OCI-LY3 (cell line): ENCODE measurements around the gene B3GNT7.

Experiments
- H2AFZ ChIP-seq: fragments of 200-600, 300-600 bp; shearing (Covaris generic); 2 replicates; pipeline ENCODE4 v1.6.0; 2014; ENCODE audit warnings: antibody characterized with exemption, low read depth, low read length
- H3K27ac ChIP-seq: fragments of 200-600, 300-600 bp; sonication (generic); 2 replicates; pipeline ENCODE4 v1.5.1; 2014; ENCODE audit warnings: mild to moderate bottlenecking, low read length, moderate library complexity, mixed read lengths
- H3K27me3 ChIP-seq: fragments of 200-600, 300-600 bp; sonication (generic); 2 replicates; pipeline ENCODE4 v1.6.1; 2014; ENCODE audit warnings: low read depth, low read length, mixed read lengths
- H3K36me3 ChIP-seq: fragments of 200-600, 300-600 bp; sonication (generic); replicated peaks from 2 replicates; pipeline ENCODE3; 2014; ENCODE audit warnings: low read depth, low read length, mixed read lengths
- H3K4me1 ChIP-seq: fragments of 300-600, 200-600 bp; sonication (generic); 2 replicates; pipeline ENCODE4 v1.6.1; 2014; ENCODE audit warnings: low read length, mixed read lengths
- H3K4me2 ChIP-seq: fragments of 200-600, 300-600 bp; sonication (generic); 2 replicates; pipeline ENCODE4 v1.6.1; 2014; ENCODE audit warnings: low read length, mixed read lengths
- H3K4me3 ChIP-seq: fragments of 300-600, 200-600 bp; sonication (generic); 2 replicates; pipeline ENCODE4 v1.5.1; 2014; ENCODE audit warnings: antibody characterized with exemption, mild to moderate bottlenecking, low read length, moderate library complexity
- H3K79me2 ChIP-seq: fragments of 300-600, 200-600 bp; shearing (Covaris generic); 2 replicates; pipeline ENCODE4 v1.6.1; 2014; ENCODE audit warnings: mild to moderate bottlenecking, low read length, mixed read lengths
- H3K9ac ChIP-seq: fragments of 300-600, 200-600 bp; shearing (Covaris generic); 2 replicates; pipeline ENCODE4 v1.6.0; 2014; ENCODE audit warnings: mild to moderate bottlenecking, low read length, moderate library complexity
- H3K9me3 ChIP-seq: fragments of 200-600, 300-600 bp; shearing (Covaris generic); 2 replicates; pipeline ENCODE4 v1.6.1; 2014; ENCODE audit warnings: low read length, mixed read lengths; ENCODE audit not compliant: insufficient read depth
- H4K20me1 ChIP-seq: fragments of 200-600, 300-600 bp; sonication (generic); 2 replicates; pipeline ENCODE4 v1.6.1; 2016; ENCODE audit warnings: low read length, mixed read lengths; ENCODE audit not compliant: insufficient read depth
- CTCF ChIP-seq: fragments of 200-600, 300-600 bp; sonication (generic); IDR thresholded peaks from 2 replicates; pipeline ENCODE4 v1.5.1; 2014; ENCODE audit warnings: antibody characterized with exemption, low read length, low read depth
- EZH2phosphoT487 ChIP-seq: fragments of 200-600 bp; shearing (Covaris generic); IDR thresholded peaks from 2 replicates; pipeline ENCODE4 v1.6.1; 2018; ENCODE audit warnings: antibody characterized with exemption, mixed run types, low read depth

The B3GNT7 gene

GRCh38 chr2:231356466-231356844, 39.1 kb upstream of the B3GNT7 start:
- H3K4me1 ChIP-seq: no peaks in the 10 kb centered on the region
- H3K4me3 ChIP-seq: no peak overlapping the region
- H3K36me3 ChIP-seq: no peaks in the 10 kb centered on the region
- H3K27me3 ChIP-seq: no peaks in the 10 kb centered on the region
- H2AFZ ChIP-seq: no peak overlapping the region
- no peak overlapping the region for H3K9ac ChIP-seq
- H3K4me2 ChIP-seq: no peak overlapping the region
- H4K20me1 ChIP-seq: no peaks in the 10 kb centered on the region
- no peak overlapping the region for H3K27ac ChIP-seq
- H3K9me3 ChIP-seq: no peaks in the 10 kb centered on the region
- H3K79me2 ChIP-seq: no peaks in the 10 kb centered on the region
- TF ChIP-seq CTCF (no peak), EZH2phosphoT487 (no peak)

- Histone ChIP-seq H3K4me1 (peaks cover 3% of the 10 kb centered on the region; the same call in 1 of the 2 replicates), H3K9ac (no peak overlapping the region), H3K9me3 (no peaks in the 10 kb centered on the region), H3K4me3 (no peak overlapping the region), H3K36me3 (no peaks in the 10 kb centered on the region), H3K4me2 (no peak overlapping the region), H2AFZ (no peak overlapping the region), H3K27ac (no peak overlapping the region), H3K27me3 (no peaks in the 10 kb centered on the region), H4K20me1 (no peaks in the 10 kb centered on the region), H3K79me2 (no peaks in the 10 kb centered on the region)
- TF ChIP-seq EZH2phosphoT487 (no peak), CTCF (no peak)
These were observed 38.5 kb upstream of the B3GNT7 start for GRCh38 chr2:231357048-231357447.

- H3K27me3 ChIP-seq: no peaks in the 10 kb centered on the region
- TF ChIP-seq EZH2phosphoT487 (no peak), CTCF (no peak)
These were observed 37.6 kb upstream of the B3GNT7 start for GRCh38 chr2:231357931-231358330.

GRCh38 chr2:231359441-231359840, 36.1 kb upstream of the B3GNT7 start:
- H3K27ac ChIP-seq: no peak overlapping the region
- H3K9me3 ChIP-seq: no peaks in the 10 kb centered on the region
- no peaks in the 10 kb centered on the region for H3K79me2 ChIP-seq
- no peak overlapping the region for H2AFZ ChIP-seq
- H3K27me3 ChIP-seq: no peaks in the 10 kb centered on the region
- TF ChIP-seq CTCF: no peak
- no peak for TF ChIP-seq EZH2phosphoT487
- peaks cover 7% of the 10 kb centered on the region; the same call in 1 of the 2 replicates for H3K4me1 ChIP-seq
- no peak overlapping the region for H3K4me3 ChIP-seq
- no peaks in the 10 kb centered on the region for H4K20me1 ChIP-seq
- H3K9ac ChIP-seq: no peak overlapping the region
- no peak overlapping the region for H3K4me2 ChIP-seq
- no peaks in the 10 kb centered on the region for H3K36me3 ChIP-seq

More at GRCh38 chr2:231357931-231358330, 37.6 kb upstream of the B3GNT7 start:
- no peak overlapping the region for H2AFZ ChIP-seq
- no peaks in the 10 kb centered on the region for H3K9me3 ChIP-seq
- H3K4me2 ChIP-seq: no peak overlapping the region
- H3K9ac ChIP-seq: no peak overlapping the region
- H3K36me3 ChIP-seq: no peaks in the 10 kb centered on the region
- H3K4me3 ChIP-seq: no peak overlapping the region
- peaks cover 7% of the 10 kb centered on the region; the same call in 1 of the 2 replicates for H3K4me1 ChIP-seq
- H3K79me2 ChIP-seq: no peaks in the 10 kb centered on the region
- H4K20me1 ChIP-seq: no peaks in the 10 kb centered on the region
- no peak overlapping the region for H3K27ac ChIP-seq
